ENCODE results near the gene CTDSPL. TPM values are rescaled to one million over a fixed set of nuclear protein-coding genes. Genes with fewer than 3 reads are reported as not detected.

CTDSPL gene
- total and polyA plus RNA-seq, 10 of the 15 experiments (the other 5 are each of a cell fraction or from before 2014, with no cell fraction given), result 0.05 to 0.51 (median 0.18) TPM; not detected in 6

- TF ChIP-seq, protein P1, sequence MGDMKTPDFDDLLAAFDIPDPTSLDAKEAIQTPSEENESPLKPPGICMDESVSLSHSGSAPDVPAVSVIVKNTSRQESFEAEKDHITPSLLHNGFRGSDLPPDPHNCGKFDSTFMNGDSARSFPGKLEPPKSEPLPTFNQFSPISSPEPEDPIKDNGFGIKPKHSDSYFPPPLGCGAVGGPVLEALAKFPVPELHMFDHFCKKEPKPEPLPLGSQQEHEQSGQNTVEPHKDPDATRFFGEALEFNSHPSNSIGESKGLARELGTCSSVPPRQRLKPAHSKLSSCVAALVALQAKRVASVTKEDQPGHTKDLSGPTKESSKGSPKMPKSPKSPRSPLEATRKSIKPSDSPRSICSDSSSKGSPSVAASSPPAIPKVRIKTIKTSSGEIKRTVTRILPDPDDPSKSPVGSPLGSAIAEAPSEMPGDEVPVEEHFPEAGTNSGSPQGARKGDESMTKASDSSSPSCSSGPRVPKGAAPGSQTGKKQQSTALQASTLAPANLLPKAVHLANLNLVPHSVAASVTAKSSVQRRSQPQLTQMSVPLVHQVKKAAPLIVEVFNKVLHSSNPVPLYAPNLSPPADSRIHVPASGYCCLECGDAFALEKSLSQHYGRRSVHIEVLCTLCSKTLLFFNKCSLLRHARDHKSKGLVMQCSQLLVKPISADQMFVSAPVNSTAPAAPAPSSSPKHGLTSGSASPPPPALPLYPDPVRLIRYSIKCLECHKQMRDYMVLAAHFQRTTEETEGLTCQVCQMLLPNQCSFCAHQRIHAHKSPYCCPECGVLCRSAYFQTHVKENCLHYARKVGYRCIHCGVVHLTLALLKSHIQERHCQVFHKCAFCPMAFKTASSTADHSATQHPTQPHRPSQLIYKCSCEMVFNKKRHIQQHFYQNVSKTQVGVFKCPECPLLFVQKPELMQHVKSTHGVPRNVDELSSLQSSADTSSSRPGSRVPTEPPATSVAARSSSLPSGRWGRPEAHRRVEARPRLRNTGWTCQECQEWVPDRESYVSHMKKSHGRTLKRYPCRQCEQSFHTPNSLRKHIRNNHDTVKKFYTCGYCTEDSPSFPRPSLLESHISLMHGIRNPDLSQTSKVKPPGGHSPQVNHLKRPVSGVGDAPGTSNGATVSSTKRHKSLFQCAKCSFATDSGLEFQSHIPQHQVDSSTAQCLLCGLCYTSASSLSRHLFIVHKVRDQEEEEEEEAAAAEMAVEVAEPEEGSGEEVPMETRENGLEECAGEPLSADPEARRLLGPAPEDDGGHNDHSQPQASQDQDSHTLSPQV (IDR thresholded peaks at IDR 0.05), result no peak
These were observed 35.1 kb downstream of the CTDSPL start (continued) for GRCh38 chr3:37896827-37897226.

- BruUV-seq (replicated peaks), result no TSS peak
- H3K27me3 ChIP-seq (replicated peaks in 1 of 2; ENCODE audit: control insufficient read depth in 2 of 2, insufficient read depth in 2 of 2, low read length in 1 of 2), result no peaks in the 10 kb centered on the region; a peak in 1 of 4 replicates
- DNase-seq (ENCODE audit: low read depth, low spot score) (no peak), FAIRE-seq (no peak), ATAC-seq (no peak)
- H3K4me3 ChIP-seq, result no peak overlapping the region
- H3K27ac ChIP-seq (ENCODE audit: control insufficient read depth, insufficient read depth), result no peak overlapping the region
- no peaks in the 10 kb centered on the region for H3K9me3 ChIP-seq (replicated peaks; ENCODE audit: control insufficient read depth, insufficient read depth, low read length)
- H3K9ac ChIP-seq (ENCODE audit: control insufficient read depth, insufficient read depth, low read length), result no peak overlapping the region
- H2AFZ ChIP-seq (ENCODE audit: control insufficient read depth, low read depth, low read length), result no peak overlapping the region
- TF ChIP-seq SMAD1 (IDR thresholded peaks at IDR 0.05; ENCODE audit: low read depth, partially characterized antibody) (no peak), YY1 (IDR thresholded peaks at IDR 0.05; ENCODE audit: low read depth, low read length) (no peak), RUNX3 (IDR thresholded peaks at IDR 0.05; ENCODE audit: low read length) (no peak), POU2F2 (IDR thresholded peaks at IDR 0.05; ENCODE audit: borderline replicate concordance, low read depth, low read length) (no peak), ZNF217 (IDR thresholded peaks at IDR 0.05) (no peak), RCOR1 (conservative IDR thresholded peaks at IDR 0.05; ENCODE audit: low read depth, low read length) (no peak), HDAC6 (IDR thresholded peaks at IDR 0.05; ENCODE audit: unreplicated experiment) (no peak), EP300 (IDR thresholded peaks at IDR 0.05; ENCODE audit: borderline replicate concordance in 1 of 2, control insufficient read depth in 1 of 2, low read depth in 2 of 2, low read length in 2 of 2) (no peak), MAX (IDR thresholded peaks at IDR 0.05; ENCODE audit: low read depth, low read length) (no peak), SRF (IDR thresholded peaks at IDR 0.05; ENCODE audit: low read depth in 2 of 2, low read length in 2 of 2) (no peak), NR2F1 (conservative IDR thresholded peaks at IDR 0.05) (no peak)
- TF ChIP-seq, protein P2, sequence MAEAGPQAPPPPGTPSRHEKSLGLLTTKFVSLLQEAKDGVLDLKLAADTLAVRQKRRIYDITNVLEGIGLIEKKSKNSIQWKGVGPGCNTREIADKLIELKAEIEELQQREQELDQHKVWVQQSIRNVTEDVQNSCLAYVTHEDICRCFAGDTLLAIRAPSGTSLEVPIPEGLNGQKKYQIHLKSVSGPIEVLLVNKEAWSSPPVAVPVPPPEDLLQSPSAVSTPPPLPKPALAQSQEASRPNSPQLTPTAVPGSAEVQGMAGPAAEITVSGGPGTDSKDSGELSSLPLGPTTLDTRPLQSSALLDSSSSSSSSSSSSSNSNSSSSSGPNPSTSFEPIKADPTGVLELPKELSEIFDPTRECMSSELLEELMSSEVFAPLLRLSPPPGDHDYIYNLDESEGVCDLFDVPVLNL (IDR thresholded peaks at IDR 0.05; ENCODE audit: low read depth, low read length), result no peak
- TF ChIP-seq, protein P3, sequence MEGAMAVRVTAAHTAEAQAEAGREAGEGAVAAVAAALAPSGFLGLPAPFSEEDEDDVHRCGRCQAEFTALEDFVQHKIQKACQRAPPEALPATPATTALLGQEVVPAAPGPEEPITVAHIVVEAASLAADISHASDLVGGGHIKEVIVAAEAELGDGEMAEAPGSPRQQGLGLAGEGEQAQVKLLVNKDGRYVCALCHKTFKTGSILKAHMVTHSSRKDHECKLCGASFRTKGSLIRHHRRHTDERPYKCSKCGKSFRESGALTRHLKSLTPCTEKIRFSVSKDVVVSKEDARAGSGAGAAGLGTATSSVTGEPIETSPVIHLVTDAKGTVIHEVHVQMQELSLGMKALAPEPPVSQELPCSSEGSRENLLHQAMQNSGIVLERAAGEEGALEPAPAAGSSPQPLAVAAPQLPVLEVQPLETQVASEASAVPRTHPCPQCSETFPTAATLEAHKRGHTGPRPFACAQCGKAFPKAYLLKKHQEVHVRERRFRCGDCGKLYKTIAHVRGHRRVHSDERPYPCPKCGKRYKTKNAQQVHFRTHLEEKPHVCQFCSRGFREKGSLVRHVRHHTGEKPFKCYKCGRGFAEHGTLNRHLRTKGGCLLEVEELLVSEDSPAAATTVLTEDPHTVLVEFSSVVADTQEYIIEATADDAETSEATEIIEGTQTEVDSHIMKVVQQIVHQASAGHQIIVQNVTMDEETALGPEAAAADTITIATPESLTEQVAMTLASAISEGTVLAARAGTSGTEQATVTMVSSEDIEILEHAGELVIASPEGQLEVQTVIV (IDR thresholded peaks at IDR 0.05; ENCODE audit: borderline replicate concordance, partially characterized antibody), result no peak
- SMC1A ChIA-PET (ENCODE audit: uncharacterized antibody, unreplicated experiment), result interaction anchor here (0.6 to 1.4 kb wide), 3 partner anchors 10 to 28 kb away, joined by 3 read pairs; no protein-coding TSS in a partner anchor
- RAD21 ChIA-PET (ENCODE audit: unreplicated experiment), result no interaction called here
- intact Hi-C loops (cut with micrococcal nuclease; ENCODE audit: unreplicated experiment), result no loop called here
- POLR2A ChIA-PET, result no interaction called here
- no peaks in the 10 kb centered on the region for H4K20me1 ChIP-seq (ENCODE audit: control insufficient read depth, insufficient read depth)
- CTCF ChIA-PET, result no interaction called here
- WGBS (ENCODE audit: insufficient coverage, insufficient replicate concordance, low lambda C conversion rate, missing lambda C conversion rate), result 53% methylated on average over 6 of the region's 6 CpGs
- in situ Hi-C loops (cut with MboI), result no loop called here
- no peaks in the 10 kb centered on the region for H3K36me3 ChIP-seq (ENCODE audit: control insufficient read depth in 2 of 2, insufficient read depth in 2 of 2, low read length in 1 of 2)
- peaks cover 3% of the 10 kb centered on the region; the same call in 1 of the 2 replicates for H3K4me1 ChIP-seq (ENCODE audit: control insufficient read depth, insufficient read depth, low read length)
- H3K79me2 ChIP-seq (ENCODE audit: control insufficient read depth, insufficient read depth, low read length), result no peaks in the 10 kb centered on the region
- no peak overlapping the region for H3K4me2 ChIP-seq (ENCODE audit: control insufficient read depth, insufficient read depth)
These were observed 36.1 kb downstream of the CTDSPL start for GRCh38 chr3:37897763-37898162.

Data from GM12878 (cell line).